Esophagus squamous epithelium (tissue), 4 donors: ENCODE measurements around the gene CUL3.

Experiments
- CTCF ChIP-seq, 6 experiments: fragments of 450-650 bp in 4 of 6; fragments of 200-600 bp in 2 of 6; sonication (generic) in 2 of 6; IDR thresholded peaks; one replicate each; pipeline ENCODE4 v1.5.1; 2016 to 2019; ENCODE audit warnings: antibody characterized with exemption in 6 of 6, mild to moderate bottlenecking in 4 of 6, moderate library complexity in 4 of 6
- POLR2A ChIP-seq, 4 donors: fragments of 450-650 bp; IDR thresholded peaks; one replicate each; pipeline ENCODE4 v1.6.1; 2017; ENCODE audit warnings: antibody characterized with exemption in 4 of 4, mild to moderate bottlenecking in 4 of 4, moderate library complexity in 3 of 4

DNA sequence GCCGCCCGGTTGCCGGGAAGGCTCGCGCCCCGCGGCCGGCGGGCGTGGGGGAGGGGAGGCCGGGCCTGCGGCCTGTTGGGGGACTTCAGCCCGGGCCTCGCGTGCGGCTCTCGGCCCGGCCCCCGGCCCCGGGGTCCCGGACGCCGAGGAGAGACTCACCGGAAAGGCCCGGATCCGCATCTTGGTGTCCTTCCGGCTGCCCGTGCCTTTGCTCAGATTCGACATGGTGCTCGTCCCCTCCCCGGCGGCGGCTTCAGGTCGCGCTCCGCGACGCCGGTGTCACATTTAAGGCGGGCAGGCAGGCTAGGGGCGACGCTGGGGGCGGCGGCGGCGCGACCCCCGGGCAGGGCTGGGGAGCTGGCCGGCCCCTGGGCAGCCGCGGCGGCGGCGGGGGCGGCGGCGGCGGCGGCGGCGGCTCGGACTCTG, 365 bp downstream of the CUL3 start:
- no peak for TF ChIP-seq POLR2A (IDR thresholded peaks at IDR 0.05)
- no peak for TF ChIP-seq CTCF (IDR thresholded peaks at IDR 0.05)
